Measurements from ENCODE around the gene OR2V2.

DNA sequence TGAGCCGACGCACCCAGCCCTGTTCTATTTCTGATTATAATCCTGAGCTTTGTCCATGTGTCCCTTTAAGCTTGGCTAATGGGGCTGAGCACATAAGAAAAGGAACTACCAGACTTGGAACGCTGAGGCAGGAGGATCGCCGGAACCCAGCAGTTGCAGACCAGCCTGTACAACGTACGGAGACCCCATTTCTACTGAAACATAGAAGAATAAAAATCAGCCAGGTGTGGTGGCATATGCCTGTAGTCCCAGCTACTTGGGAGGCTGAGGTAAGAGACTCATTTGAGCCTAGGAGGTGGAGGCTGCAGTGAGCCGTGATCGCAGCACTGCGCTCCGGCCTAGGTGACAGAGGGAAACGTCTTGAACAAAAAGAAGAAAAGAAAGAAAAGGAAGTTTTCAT is 35.3 kb downstream of the OR2V2 start:
- TF ChIP-seq, protein P1, sequence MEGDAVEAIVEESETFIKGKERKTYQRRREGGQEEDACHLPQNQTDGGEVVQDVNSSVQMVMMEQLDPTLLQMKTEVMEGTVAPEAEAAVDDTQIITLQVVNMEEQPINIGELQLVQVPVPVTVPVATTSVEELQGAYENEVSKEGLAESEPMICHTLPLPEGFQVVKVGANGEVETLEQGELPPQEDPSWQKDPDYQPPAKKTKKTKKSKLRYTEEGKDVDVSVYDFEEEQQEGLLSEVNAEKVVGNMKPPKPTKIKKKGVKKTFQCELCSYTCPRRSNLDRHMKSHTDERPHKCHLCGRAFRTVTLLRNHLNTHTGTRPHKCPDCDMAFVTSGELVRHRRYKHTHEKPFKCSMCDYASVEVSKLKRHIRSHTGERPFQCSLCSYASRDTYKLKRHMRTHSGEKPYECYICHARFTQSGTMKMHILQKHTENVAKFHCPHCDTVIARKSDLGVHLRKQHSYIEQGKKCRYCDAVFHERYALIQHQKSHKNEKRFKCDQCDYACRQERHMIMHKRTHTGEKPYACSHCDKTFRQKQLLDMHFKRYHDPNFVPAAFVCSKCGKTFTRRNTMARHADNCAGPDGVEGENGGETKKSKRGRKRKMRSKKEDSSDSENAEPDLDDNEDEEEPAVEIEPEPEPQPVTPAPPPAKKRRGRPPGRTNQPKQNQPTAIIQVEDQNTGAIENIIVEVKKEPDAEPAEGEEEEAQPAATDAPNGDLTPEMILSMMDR (conservative IDR thresholded peaks at IDR 0.05; ENCODE audit: low read depth, low read length) = no peak
- no peak for TF ChIP-seq EZH2phosphoT487 (IDR thresholded peaks at IDR 0.05; ENCODE audit: borderline replicate concordance, low read length)
